ENCODE results near the gene FAM111A.
"Not testable (repeated sequence)": the region's sequence is repeated elsewhere in the genome, so short reads cannot be mapped to it uniquely, and the experiment has no call there.

The FAM111A gene, protein sequence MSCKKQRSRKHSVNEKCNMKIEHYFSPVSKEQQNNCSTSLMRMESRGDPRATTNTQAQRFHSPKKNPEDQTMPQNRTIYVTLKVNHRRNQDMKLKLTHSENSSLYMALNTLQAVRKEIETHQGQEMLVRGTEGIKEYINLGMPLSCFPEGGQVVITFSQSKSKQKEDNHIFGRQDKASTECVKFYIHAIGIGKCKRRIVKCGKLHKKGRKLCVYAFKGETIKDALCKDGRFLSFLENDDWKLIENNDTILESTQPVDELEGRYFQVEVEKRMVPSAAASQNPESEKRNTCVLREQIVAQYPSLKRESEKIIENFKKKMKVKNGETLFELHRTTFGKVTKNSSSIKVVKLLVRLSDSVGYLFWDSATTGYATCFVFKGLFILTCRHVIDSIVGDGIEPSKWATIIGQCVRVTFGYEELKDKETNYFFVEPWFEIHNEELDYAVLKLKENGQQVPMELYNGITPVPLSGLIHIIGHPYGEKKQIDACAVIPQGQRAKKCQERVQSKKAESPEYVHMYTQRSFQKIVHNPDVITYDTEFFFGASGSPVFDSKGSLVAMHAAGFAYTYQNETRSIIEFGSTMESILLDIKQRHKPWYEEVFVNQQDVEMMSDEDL

DNA sequence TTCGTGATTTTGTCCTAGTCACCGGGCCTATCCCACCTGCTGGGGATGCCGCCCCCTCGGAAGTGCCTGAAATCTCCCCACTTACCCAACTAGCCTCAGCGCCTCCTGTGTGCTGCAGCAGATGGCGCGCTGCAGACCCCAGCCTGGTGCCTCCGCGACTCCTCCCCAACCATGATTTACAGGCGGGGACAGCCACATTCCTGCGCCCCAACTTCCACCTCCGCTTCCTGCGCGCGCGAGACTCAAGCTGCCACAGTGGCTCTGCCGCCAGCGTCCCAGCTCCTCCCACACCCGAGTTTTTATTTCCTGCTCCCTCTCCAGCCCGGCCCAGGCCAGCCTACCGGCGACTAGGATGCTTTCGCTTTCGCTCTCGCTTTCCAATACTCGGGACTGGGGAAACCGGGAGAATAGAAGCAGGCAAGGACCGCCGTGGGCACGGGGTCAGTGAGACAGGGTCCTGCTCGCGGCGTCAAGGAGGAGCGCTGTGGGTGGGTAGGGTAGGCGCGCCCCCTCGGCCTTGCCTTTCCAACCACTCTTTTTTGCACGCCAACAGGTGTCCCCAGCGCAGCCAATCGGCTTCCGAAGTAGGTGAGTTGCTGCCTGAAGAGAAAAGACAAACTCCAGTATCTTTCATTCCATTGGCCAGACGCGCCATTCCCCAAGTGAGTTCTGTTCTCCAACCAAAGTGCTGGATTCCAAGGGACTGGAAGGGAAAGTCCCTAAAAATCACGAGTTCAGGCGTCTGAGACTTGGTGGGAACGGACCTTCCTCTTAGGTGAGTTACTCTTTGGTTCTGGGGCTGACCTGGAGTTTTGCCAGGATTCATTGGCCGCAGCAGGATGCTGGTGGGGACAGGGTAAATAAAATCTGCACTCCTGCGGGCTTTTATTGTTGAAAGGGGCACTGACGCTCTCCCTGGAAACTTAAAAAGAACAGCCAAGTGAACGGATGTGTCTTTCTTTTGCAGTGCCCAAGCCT lies at the start of gene FAM111A:
TSS of gene FAM111A (plus strand) at position 327 of the 978 bp plus-strand sequence. CDS start 6,017 bp downstream, outside the sequence.
- DNase-seq (ENCODE audit: extremely low spot score, insufficient read length, low read depth): peak; percentile 62

DNA sequence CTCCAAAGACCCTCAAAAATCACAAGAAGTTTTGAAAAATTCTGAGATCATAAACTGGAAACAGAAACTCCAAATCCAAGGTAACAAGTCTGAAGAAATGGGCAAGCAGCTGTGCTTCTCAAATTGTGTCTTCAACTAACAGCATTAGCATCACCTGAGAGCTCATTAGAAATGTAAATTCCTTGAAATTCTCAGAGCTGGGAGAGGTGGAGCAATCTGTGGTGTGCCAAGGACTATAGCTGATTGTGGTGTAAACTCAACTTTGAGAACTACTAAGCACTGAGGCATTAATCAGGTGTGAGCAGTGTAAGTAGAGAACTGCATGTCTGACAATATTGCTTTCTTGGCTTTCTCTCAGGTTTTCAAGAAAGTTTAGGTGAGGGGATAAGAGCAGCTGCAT lies 49.1 kb upstream of the FAM111A start:
- not testable (repeated sequence) for FAIRE-seq; DNase-seq (ENCODE audit: extremely low spot score, insufficient read length, low read depth)

More for the DNA sequence above, at the start of gene FAM111A:
- peak; percentile 95 for FAIRE-seq

DNA sequence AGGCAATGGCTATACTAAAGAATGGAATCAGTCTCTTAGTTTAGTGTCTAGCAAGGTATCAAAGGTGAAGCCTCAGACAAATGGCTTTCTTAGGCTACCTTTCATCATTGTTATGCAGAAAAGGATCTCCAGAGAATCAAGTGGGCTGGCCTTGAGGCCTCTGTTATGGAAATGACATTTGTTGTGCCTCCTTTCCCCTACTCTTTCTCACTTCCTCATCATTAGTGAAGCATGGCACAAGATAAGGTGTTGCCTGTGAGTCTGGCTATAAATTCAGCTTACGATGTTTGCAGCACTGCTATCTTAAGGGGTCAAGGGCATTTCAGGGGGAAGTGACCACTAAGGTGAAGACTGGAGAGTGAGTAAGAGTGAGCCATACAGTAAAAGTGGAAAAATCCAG lies 47.4 kb upstream of the FAM111A start:
- peak; percentile 88 for FAIRE-seq
- DNase-seq (ENCODE audit: extremely low spot score, insufficient read length, low read depth): not testable (repeated sequence)

DNA sequence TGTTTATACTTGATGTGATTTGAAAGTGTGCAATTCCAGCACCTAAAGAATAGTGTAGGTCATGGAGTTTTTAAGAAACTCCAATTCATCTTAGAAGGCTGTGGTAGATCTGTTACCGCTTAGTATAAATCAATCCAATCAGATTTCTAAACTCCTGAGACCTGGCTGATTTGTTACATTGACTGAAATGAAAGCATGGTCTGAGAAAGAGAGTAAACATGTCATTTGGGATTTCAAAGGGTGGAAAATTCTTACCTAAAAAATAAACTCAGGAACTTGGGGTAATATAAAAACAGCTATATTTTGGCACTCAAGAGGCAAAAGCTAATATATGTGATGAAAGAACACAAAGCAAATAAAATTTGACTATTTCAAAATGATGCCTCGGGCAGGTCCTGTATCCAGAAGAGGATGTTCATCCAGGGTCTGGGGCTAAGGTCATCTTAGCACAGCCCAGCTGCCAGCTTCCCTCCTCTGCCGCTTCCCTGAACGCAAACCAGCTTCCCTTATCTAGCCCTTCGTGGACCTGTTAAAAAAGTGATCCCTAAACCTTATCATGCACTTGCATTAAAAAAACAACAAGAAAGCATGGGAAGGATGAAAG lies 46.6 kb upstream of the FAM111A start:
- FAIRE-seq; DNase-seq (ENCODE audit: extremely low spot score, insufficient read length, low read depth): not testable (repeated sequence)

DNA sequence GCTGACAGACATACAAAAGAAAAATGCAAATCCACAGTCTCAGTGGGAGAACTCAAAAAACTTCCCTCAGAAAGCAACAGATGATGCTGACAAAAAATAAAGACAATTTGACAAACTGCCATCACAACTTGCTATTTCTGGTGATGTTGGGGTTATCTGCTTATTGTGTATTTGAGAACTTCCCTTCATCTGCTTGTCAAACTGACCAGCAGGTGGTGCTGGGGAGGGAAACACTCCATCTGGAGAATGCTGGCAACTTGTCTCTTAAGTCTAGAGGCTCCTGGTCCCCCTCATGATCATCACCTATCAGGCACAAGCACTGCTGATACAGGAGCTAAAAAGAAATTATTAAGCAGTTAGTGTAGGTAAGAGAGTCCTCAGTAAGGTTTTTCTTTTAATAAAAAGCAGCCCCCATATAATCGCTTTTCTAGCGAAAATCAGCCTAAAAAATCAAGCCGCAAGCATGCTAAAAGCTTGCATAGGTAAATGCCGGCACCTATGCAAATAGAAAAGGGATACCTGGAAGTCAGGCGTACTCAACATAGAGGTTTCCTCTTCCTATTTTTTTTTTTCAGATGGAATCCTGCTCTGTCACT lies 45.4 kb upstream of the FAM111A start:
- DNase-seq (ENCODE audit: extremely low spot score, insufficient read length, low read depth): no peak
- FAIRE-seq: peak; percentile 84

DNA sequence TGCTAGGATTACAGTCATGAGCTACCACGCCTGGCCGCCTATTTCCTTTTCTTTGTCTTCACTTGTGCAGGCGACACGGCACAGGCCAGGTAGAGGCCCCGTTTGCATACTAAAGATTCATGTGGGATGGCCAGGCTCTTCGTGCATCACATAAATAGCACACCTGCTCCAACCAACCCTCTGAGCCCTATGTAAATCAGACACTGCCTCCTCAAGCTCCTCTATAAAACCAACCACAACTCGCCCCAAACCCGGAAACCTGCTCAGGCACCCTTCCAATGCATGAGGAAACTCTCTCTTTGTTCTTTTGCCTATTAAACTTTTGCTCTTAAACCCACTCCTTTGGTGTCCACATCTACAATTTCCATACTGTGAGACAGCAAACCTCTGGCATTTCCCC lies 44.7 kb upstream of the FAM111A start:
- not testable (repeated sequence) for DNase-seq (ENCODE audit: extremely low spot score, insufficient read length, low read depth)
- peak; percentile 71 for FAIRE-seq

DNA sequence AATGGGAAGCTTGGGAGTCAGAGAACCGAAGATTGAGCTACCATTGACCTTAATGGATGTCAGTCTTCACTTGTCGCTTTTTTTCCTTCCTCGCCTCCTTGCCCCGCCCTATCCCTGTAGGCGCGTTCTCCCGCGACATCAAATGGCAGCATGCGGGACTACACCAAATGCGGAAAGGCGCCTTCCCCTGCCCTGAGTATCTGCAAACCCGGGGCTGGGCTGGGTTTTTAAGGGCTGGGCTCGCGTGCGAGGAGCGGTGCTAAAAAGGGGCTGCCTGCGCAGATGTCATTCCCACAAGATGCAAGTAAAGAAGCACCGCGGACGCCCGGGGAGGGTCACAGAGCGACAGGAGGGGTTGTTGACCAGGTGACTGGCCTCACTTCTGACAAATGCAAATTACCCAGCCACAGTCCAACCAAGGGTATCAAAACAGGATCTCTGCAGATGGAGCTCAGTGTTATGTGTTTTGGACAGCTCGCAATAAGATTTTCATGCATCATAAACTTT lies 40.3 kb upstream of the FAM111A start:
- FAIRE-seq: peak; percentile 91
- peak; percentile 42 for DNase-seq (ENCODE audit: extremely low spot score, insufficient read length, low read depth)

DNA sequence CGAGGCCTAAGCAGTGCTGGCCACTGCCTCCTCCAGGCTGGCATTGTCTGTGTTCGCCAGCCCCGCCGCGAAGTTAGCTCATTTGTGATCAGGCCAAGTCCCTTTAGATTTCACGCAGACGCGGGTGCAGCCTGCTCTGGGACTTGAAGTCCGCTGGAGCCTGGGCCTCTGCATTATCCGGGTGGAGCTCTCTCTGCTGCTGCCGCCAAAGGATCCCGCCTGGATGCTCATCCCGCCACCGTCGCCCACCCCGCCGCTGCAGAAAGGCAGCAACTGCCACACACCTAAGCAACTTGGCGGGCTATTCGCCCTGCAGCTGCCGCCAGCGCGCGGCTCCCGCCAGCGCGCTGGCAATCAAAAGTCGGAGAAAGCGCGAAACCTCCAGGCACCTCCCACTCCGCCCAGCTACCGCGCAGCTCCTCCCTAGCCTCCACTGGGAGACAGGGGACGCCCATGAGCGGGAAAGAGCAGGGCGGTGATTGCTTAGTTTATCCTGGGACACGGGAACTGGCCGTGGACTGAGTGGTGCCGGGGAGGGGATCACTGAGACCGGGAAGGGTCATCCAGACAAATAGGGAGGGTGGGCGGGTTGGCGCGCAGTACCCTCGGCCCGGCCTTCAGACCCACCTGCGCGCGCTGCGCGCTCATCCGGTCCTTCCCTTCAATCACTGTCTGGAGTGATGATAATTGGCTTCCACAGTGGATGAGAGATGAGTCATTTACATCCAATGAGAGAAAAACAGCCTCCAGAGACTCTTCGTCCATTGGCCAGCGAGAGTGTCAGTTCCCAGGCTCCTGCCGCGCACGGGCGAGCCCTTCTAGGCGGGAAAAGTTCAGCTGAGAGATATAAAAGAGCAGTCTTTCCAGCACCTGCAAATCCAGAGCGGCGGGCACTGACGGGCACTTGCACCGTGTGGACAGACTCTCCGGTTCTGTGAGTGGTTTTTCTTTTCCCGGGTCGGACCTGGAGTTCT lies 36.0 kb upstream of the FAM111A start, which contains the start of gene FAM111B:
TSS of gene FAM111B (plus strand) at position 875 of the 974 bp plus-strand sequence. CDS start 2,389 bp downstream, outside the sequence.
- peak; percentile 84 for FAIRE-seq
- peak; percentile 67 for DNase-seq (ENCODE audit: extremely low spot score, insufficient read length, low read depth)

DNA sequence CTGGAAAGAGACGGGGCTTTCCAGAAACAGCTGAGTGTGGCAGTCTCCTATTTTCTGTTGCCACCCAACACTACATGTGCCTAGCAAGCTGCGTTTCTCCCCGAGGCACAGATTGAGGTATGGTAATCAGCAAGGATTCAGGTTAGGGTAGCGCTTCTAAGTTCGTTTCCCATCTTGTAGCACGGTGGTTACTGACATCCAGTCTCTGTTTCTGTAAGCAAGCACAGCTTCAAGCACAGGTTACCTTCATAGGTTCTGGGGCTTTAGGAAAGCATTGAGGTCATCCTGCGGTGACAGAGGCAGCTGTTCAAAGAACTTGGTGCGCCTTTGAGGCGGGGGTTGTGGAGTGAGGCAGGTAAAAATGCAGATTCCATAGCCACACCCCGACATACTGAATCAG lies 34.9 kb upstream of the FAM111A start:
- peak; percentile 77 for FAIRE-seq
- DNase-seq (ENCODE audit: extremely low spot score, insufficient read length, low read depth): not testable (repeated sequence)

DNA sequence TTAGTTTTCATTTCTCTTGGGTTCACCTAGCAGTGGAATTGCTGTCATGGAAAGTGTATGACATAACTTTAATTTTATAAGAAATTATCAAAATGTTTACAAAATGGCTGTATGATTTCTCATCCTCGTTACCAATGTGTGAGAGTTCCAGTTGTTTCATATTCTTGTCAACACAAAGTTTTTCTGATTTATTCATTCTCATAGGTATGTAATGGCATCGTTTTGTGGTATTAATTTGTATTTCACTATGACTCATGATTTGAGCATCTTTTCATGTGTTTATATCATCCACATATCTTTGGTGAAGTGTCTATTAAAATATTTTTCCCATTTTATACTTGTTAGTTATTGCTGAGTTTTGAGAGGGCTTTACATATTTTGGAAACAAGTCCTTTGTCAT lies 30.2 kb upstream of the FAM111A start:
- no peak for FAIRE-seq
- no peak for DNase-seq (ENCODE audit: extremely low spot score, insufficient read length, low read depth)

DNA sequence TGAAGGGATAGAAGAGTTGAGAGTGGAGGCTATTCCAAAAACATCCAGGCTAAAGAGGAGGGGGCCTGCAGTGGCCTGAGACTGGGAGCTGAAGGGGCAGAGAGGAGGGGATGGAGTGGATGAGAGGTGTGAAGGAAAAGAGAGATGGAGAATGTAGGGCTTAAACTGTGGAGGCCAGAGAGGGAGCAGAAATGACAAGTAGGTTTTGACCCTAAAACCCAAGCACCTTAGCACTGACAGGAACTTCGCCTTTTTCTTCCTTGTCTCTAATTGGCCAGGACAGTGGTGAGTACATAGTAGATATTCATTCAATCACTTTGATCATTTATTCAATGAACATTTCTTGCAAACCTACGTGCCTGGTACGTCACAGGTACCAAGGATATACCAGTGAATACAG lies 28.3 kb upstream of the FAM111A start:
- no peak for FAIRE-seq
- DNase-seq (ENCODE audit: extremely low spot score, insufficient read length, low read depth): no peak

DNA sequence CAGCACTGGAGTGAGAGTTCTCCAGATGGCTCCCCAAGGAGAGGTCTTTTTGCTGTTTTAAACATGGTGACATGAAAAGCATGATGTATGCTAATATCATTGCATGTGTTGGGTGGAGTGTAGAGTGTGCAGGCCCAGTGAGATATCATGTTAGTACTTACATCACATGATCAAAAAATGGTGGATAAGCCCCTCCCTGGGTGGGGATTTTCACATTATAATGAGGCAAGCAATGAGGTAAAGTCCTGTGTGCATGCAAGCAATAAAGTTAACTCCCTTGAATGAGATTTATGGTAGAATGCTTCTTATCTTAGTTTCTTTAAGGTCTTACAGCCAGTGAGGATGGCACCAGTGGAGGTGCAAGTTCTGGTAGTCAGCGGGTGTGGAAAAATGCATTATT lies 27.1 kb upstream of the FAM111A start:
- FAIRE-seq: no peak
- no peak for DNase-seq (ENCODE audit: extremely low spot score, insufficient read length, low read depth)

DNA sequence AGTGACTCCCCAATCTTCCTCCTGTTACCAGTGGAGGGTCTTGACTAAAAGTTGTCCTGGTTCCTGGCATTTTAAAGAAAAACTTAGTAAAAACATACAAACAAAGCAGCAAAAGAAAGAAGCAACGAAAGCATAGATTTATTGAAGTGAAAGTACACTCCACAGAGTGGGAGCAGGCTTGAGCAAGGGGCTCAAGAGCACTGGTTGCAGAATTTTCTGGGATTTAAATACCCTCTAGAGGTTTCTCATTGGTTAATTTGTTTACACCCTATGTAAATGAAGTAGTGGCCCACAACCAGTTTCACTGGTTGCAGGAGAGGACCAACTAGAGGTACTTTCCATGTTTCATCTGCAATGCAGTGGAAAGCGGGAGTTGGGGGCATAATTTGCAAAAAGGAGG lies 24.9 kb upstream of the FAM111A start:
- no peak for DNase-seq (ENCODE audit: extremely low spot score, insufficient read length, low read depth)
- no peak for FAIRE-seq

DNA sequence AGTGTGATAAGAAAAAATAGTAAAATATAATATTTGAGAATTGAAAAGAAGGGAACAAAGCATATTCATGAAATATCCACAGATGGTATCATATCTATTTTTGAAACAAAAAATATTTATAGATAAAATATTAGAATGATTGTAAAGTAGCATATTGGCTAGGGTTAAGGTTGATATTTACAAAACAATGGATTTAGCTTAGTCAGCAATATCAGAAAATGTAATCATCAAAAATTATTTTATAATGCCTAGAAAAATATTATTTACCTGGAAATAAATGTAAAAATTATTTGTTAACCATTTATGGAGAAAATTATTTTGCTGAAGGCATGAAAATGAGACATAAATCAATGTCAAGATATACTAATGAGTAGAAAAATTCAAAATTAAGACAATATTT lies 22.8 kb upstream of the FAM111A start:
- FAIRE-seq (no peak), DNase-seq (ENCODE audit: extremely low spot score, insufficient read length, low read depth) (no peak)

DNA sequence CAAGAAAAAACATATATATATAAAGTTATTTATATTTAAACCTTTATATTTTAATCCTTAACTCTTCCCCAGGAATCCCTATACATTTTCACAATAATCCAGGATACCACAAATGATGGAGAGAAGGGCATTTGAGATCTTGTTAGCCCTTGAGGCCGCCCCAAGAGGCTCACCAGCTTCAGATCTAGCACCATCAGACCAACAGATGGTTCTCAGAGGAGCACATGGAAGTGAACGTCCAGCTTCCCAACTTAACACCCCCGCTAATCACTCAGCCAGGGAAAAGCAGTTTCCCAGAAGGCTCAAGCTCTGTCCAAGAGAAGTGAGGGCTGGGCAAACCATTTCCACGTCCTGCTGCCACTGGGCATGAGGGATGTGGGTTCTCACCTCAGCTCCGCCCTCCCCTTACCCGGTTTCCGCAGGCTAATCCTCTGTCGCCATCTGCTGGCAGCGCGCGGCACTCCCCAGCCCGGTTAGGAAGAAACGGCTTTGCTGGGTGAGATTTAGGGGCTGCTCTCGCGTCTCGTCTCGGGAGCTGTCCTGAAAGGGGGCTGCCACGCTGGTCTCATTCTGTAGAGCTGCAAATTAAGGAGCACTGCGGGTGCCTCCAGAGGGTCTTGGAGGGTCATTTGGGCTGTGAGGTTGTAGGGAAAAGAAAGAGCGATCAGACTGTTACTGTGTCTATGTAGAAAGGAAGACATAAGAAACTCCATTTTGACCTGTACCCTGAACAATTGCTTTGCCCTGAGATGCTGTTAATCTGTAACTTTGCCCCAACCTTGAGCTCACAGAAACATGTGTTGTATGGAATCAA lies 6.8 kb upstream of the FAM111A start:
- DNase-seq (ENCODE audit: extremely low spot score, insufficient read length, low read depth) (peak; percentile 62), FAIRE-seq (peak; percentile 77)

DNA sequence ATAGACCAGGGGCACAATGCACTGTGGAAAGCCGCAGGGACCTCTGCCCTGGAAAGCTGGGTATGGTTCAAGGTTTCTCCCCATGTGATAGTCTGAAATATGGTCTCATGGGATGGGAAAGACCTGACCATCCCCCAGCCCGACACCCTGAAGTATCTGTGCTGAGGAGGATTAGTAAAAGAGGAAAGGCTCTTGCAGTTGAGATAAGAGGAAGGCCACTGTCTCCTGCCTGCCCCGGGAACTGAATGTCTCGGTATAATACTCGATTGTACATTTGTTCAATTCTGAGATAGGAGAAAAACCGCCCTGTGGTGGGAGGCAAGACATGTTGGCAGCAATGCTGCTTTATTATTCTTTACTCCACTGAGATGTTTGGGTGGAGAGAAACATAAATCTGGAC lies 6.1 kb upstream of the FAM111A start:
- not testable (repeated sequence) for DNase-seq (ENCODE audit: extremely low spot score, insufficient read length, low read depth); FAIRE-seq

DNA sequence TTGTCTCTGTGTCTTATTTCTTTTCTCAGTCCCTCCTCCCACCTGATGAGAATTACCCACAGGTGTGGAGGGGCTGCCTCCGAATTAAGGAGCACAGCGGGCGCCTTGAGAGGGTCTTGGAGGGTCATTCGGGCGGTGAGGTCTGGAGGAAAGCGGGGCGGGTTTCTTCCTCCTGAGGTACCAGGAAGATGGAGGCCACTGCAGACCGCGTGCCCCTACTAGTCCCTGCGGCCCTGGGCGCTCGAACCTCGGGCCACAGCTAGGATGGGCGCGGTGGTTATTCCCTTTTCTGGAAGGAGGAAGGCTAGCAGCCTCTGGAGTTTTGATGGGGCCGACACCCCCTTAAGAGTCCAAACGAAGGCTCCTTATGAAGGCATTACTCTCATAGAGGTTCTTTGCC lies 5.5 kb upstream of the FAM111A start:
- no peak for FAIRE-seq

More for the DNA sequence above, 5.5 kb upstream of the FAM111A start:
- DNase-seq (ENCODE audit: extremely low spot score, insufficient read length, low read depth): no peak
